IPS-15b (cell line): Measurements from ENCODE around the gene ATRNL1.

Source experiments
- H3K27me3 ChIP-seq: one replicate; pipeline ENCODE4 v1.6.1; 2013; ENCODE audit warnings: low read length; ENCODE audit not compliant: control insufficient read depth, insufficient read depth
- H3K36me3 ChIP-seq: one replicate; pipeline ENCODE4 v1.6.1; 2013; ENCODE audit warnings: low read length; ENCODE audit not compliant: control insufficient read depth, insufficient read depth
- H3K4me1 ChIP-seq: one replicate; pipeline ENCODE4 v1.6.1; 2013; ENCODE audit warnings: mild to moderate bottlenecking, low read length; ENCODE audit not compliant: control insufficient read depth, insufficient read depth
- H3K4me3 ChIP-seq: one replicate; pipeline ENCODE4 v1.5.1; 2013; ENCODE audit warnings: low read depth, low read length
- H3K9ac ChIP-seq: one replicate; pipeline ENCODE4 v1.6.1; 2013; ENCODE audit warnings: low read depth, mild to moderate bottlenecking, low read length
- H3K9me3 ChIP-seq: one replicate; pipeline ENCODE4 v1.6.1; 2013; ENCODE audit warnings: mild to moderate bottlenecking, low read length; ENCODE audit not compliant: control insufficient read depth, insufficient read depth

ATRNL1 gene

DNA sequence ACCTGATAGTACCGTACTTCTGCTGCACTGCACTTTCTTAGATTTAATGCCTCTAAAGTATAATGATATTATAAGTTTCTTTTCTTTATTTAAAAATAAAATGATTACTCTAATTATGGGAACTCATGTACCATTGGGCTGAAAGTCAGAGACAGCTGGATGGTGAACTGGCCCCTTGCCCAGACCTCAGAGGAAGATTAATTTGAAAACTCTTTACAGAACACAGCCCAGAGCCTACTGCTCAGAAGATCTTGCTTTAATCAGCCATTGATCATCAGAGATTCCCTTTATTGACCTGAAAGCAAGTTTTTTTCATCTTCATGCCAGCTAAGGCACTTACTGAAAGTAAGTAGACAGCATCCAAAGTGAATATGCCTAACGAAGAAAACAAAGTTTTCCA is 838.1 kb downstream of the ATRNL1 start:
- H3K4me3 ChIP-seq: no peak overlapping the region
- H3K9me3 ChIP-seq: no peaks in the 10 kb centered on the region
- no peaks in the 10 kb centered on the region for H3K27me3 ChIP-seq
- no peak overlapping the region for H3K9ac ChIP-seq
- no peaks in the 10 kb centered on the region for H3K36me3 ChIP-seq
- H3K4me1 ChIP-seq: no peaks in the 10 kb centered on the region

DNA sequence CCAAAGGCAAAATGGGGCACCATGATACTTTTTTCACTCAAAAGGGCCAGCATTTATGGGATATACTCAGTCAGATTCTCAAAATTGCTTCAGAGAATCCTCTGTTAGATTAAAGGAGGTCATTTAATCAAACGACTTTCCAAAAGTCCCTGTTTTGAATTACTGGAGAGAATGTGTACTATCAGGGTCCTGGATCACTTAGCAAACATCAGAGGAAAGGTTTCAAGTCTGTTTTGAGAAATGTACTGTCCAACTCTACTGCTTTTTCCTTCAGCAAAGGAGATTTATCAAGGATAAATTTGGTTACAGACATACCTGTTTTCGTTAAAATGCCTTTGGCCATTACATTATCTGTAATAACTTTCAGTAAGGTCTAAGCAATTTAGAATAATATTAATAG is 838.9 kb downstream of the ATRNL1 start:
- Histone ChIP-seq H3K9ac (no peak overlapping the region), H3K36me3 (no peaks in the 10 kb centered on the region), H3K27me3 (no peaks in the 10 kb centered on the region), H3K9me3 (no peaks in the 10 kb centered on the region), H3K4me1 (no peaks in the 10 kb centered on the region), H3K4me3 (no peak overlapping the region)

DNA sequence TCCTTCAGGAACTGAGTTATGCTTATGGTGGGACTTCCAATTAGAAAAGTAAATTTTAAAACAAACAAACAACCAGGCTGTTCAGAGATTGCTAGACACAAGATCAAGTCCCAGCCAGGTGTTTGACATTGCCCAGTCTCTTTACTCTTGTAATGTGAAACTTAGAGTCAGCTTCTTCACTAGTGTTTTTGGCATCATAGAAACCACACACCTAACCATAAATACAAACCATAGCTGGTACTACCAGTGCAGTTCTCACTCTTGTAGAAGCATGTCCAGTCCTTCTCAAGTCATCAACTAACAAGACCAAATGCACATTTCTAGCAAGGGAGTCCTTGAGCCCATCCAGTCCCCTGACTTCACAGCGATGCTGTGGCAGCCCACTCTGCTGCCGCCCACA is 839.9 kb downstream of the ATRNL1 start:
- Histone ChIP-seq H3K27me3 (no peaks in the 10 kb centered on the region), H3K9ac (no peak overlapping the region), H3K4me3 (no peak overlapping the region), H3K36me3 (no peaks in the 10 kb centered on the region), H3K9me3 (no peaks in the 10 kb centered on the region), H3K4me1 (no peaks in the 10 kb centered on the region)

DNA sequence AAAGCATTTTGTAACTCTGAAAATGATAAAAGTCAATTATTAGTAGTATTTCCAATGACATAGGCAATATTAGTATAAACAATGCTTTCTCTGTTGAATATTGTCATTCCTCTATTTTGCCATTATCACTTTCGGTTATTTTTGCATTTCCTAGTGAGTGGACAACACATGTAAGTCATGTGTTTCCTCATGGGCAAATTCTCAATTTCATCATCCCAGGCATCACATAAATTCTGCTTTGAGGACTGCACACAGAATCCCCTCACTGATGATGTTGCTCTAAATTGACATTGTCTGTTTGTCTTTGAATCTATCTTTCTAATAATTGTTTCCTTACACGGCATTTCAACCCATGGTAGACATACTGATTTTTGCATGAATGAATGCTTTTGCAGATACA is 842.6 kb downstream of the ATRNL1 start:
- Histone ChIP-seq H3K9me3 (no peaks in the 10 kb centered on the region), H3K36me3 (no peaks in the 10 kb centered on the region), H3K4me3 (no peak overlapping the region), H3K9ac (no peak overlapping the region), H3K27me3 (no peaks in the 10 kb centered on the region), H3K4me1 (no peaks in the 10 kb centered on the region)

DNA sequence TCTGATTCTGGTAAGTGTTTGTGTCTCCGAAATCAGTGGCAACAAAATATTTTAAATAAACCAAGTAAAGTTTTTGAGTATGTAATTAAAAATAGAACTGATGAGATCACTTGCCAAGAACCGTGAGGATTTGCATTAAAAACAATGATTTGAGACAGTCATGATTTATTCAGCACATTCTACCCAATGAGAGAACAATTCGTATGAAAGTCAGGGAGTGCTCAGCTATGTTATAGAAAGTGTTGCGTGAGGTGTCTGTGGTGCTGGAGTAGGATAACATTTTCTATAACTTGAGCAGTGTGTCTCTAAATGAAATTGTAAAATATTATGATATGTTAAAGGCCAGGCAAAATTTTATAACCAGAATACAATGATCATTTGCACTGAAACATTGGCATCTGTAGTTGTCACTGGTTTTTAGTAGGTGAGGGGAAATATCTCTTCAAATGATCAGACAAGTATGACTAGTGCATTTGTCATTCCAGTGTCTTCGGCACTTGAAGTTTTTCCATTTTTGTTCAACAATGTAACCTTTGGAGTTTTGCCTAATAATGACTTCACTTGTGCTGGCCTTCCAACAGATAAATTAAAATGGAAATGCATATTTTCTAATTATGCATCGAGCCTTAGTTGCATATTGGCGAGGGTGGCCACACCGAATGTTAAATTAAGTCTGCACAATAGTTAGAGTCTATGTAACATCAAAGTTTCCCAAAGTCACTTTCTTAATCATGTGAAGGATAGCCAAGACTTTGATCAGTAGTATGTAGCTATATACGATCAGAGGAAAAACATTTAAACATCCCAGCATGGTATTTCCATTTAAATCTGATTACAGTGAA is 844.0 kb downstream of the ATRNL1 start:
- H3K9ac ChIP-seq: no peak overlapping the region
- H3K36me3 ChIP-seq: no peaks in the 10 kb centered on the region
- no peaks in the 10 kb centered on the region for H3K4me1 ChIP-seq
- no peaks in the 10 kb centered on the region for H3K27me3 ChIP-seq
- H3K9me3 ChIP-seq: no peaks in the 10 kb centered on the region
- no peak overlapping the region for H3K4me3 ChIP-seq

DNA sequence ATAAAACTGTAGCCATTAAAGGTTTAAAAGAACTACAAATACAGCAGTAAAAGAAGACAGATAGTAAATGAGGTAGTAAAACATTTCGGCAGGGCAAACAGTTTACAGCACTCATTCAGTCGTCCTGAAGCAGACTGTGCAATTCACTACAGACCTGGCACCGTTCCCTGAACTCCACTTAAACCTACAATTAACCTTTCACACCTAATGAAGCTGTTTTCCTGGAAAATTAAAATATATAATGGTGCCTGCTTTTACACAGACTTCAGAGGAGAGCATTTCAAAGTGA is 844.5 kb downstream of the ATRNL1 start:
- H3K9me3 ChIP-seq: no peaks in the 10 kb centered on the region
- no peak overlapping the region for H3K4me3 ChIP-seq
- H3K9ac ChIP-seq: no peak overlapping the region
- no peaks in the 10 kb centered on the region for H3K27me3 ChIP-seq
- H3K4me1 ChIP-seq: no peaks in the 10 kb centered on the region
- no peaks in the 10 kb centered on the region for H3K36me3 ChIP-seq

DNA sequence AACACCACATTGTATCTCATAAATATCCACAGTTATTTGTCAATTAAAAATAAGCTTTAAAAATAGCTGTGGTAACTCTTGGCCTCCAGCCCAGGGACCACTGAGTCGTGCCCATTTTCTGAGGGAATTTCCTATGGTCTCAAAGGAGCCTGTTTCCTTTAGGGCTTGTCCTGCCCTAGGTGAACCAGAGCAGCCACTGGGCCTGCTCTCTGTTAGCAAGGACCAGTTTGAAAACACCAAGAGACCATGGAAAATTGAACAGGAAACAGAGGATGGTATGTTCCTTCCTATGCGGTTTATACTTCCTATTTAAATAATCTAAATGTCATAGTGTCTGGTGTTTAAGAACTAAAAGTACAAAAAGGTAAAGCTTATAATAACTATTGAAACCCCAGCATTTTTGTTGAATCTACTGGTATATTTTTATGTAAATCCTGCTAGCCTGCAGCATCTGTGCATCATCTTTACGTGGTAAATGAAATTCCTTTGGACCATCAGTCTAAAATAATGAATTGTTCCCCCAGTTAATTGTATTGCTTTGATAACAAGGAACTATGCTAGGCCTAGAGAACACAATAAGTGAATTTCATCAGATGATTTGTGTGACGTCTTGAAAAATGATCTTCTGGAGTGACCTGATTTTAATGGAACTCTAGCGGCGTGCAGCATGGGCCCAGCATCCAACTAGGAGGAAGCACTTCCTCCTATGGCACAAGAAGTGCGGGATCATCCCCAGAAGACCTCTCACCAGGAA is 846.1 kb downstream of the ATRNL1 start:
- Histone ChIP-seq H3K9ac (no peak overlapping the region), H3K36me3 (no peaks in the 10 kb centered on the region), H3K27me3 (no peaks in the 10 kb centered on the region), H3K4me3 (no peak overlapping the region), H3K4me1 (no peaks in the 10 kb centered on the region), H3K9me3 (no peaks in the 10 kb centered on the region)

DNA sequence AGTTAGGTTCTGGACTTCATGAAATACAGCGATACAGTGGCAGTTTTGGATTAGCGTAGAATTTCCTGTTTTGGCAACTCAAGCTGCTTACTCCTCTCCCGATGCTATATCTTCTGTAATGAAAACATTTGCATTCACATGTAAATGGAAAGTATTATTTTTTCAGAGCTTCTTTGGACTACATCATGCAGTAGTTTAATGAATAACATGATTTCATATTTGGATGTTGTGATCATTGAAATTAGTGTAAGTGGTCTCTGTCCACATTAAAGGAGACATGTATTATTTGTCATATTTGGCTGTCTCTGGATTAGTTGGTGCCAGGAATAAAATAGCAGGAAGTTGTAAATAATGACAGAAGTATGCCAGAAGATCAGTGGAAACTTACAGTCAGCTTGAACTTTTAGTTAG is 848.2 kb downstream of the ATRNL1 start:
- H3K4me1 ChIP-seq: no peaks in the 10 kb centered on the region

DNA sequence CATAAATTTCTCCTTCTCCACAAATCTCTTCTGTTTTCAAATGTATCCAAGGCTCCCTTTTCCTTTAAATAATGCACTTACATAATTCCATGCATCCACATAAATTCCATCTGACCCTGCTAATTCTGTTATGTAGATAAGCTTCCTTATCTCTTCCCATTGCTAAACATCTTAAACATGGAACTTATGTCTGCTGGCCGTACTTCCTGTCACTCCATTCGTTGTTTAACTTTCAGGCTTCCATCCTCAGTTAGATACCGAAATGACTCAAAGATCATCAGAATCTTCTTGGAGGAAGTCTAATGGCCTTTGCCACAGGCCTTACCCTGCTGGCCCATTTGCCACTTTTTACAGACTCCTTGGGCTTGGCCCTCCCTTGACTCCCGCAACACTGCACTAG is 848.9 kb downstream of the ATRNL1 start:
- no peak overlapping the region for H3K9ac ChIP-seq
- H3K9me3 ChIP-seq: no peaks in the 10 kb centered on the region
- H3K4me3 ChIP-seq: no peak overlapping the region
- H3K27me3 ChIP-seq: no peaks in the 10 kb centered on the region
- no peaks in the 10 kb centered on the region for H3K4me1 ChIP-seq
- no peaks in the 10 kb centered on the region for H3K36me3 ChIP-seq

More for the DNA sequence above, 848.2 kb downstream of the ATRNL1 start:
- Histone ChIP-seq H3K27me3 (no peaks in the 10 kb centered on the region), H3K36me3 (no peaks in the 10 kb centered on the region), H3K4me3 (no peak overlapping the region), H3K9me3 (no peaks in the 10 kb centered on the region), H3K9ac (no peak overlapping the region)

DNA sequence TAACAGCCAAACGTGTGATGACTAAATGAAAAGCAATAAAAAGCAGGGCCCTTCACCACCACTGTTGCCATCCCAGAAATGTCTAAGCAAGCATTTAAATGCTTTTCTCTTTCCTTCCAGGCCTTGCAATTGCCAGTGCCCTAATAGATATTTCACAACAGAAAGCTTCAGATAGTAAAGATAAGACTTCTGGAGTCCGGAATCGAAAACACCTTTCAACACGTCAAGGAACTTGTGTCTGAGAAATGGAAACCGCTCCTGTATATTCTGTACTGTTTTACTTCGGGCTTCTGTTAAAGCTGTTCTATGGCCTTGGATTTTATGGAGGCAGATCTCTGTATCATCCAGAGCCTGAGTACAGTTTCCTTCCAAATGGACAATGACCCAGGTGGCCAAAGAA is 851.4 kb downstream of the ATRNL1 start:
- H3K4me1 ChIP-seq: no peaks in the 10 kb centered on the region
- H3K9me3 ChIP-seq: no peaks in the 10 kb centered on the region
- H3K4me3 ChIP-seq: no peak overlapping the region
- H3K27me3 ChIP-seq: no peaks in the 10 kb centered on the region
- no peaks in the 10 kb centered on the region for H3K36me3 ChIP-seq
- H3K9ac ChIP-seq: no peak overlapping the region

DNA sequence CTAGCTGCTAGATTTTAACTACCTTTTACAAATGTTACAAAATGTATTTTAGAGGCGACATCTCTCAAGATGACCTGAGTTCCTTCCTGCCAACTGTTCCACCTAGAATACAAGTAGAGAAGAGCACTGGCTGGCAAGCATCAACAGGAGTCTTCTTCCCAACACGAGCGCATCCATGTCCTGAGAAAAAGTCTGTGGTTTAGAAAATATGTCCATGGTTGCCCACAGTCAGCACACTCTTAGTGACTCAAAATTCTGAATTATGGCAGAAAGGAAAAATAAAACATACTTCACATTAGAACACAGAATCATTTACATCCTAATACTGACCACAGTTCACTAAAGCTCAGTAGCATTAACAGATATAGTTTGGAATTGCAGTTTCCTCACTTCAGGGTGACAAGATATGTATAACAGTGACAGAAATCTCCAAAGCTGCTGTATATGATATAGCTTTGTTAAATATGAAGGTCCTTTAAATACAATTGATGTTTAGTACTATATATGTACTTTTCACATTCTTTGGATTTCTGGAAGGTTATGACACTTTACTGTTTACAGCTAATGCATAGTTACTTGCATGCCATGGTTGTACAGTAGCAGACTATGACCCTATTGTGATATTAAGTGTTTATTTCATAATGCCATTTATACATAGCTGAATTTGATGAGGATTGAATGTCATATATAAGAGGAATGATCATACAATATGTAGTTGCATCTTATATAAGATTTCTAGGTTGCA is 852.7 kb downstream of the ATRNL1 start:
- Histone ChIP-seq H3K9ac (no peak overlapping the region), H3K9me3 (no peaks in the 10 kb centered on the region), H3K27me3 (no peaks in the 10 kb centered on the region), H3K36me3 (no peaks in the 10 kb centered on the region), H3K4me3 (no peak overlapping the region), H3K4me1 (no peaks in the 10 kb centered on the region)

DNA sequence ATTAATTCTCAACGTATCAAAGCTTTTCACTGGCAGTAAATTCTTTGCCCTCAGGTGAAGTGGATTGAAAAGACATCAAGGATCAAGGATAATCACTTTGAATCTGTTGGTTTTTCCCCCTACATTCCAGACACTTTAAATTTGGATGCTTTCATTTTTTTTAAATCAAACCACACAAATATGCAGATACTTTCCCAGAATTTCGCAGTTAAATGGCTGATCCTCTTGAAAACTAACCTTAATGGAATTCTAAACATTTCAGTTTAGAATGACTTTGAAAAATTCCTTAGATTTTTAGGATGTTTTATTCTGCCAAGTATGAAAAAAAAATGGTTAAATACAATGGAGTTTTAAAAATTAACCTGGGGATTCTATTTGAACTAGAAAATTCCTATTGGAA is 853.9 kb downstream of the ATRNL1 start:
- H3K9me3 ChIP-seq: no peaks in the 10 kb centered on the region
- no peaks in the 10 kb centered on the region for H3K36me3 ChIP-seq
- no peak overlapping the region for H3K9ac ChIP-seq
- no peaks in the 10 kb centered on the region for H3K4me1 ChIP-seq
- no peak overlapping the region for H3K4me3 ChIP-seq
- no peaks in the 10 kb centered on the region for H3K27me3 ChIP-seq
